Bladder microvascular endothelial cell (primary cell): ENCODE data around the gene TRIM13. TPM values are rescaled to one million over a fixed set of nuclear protein-coding genes. Genes with fewer than 3 reads are reported as not detected.

Experiments
- total RNA-seq: library from RNA; depleted of rRNA; stranded (reverse); fragments of >200 nt; gene quantifications from 2 replicates; pipeline ENCODE4 v1.2.3, GENCODE V29; 2014

The TRIM13 gene, protein sequence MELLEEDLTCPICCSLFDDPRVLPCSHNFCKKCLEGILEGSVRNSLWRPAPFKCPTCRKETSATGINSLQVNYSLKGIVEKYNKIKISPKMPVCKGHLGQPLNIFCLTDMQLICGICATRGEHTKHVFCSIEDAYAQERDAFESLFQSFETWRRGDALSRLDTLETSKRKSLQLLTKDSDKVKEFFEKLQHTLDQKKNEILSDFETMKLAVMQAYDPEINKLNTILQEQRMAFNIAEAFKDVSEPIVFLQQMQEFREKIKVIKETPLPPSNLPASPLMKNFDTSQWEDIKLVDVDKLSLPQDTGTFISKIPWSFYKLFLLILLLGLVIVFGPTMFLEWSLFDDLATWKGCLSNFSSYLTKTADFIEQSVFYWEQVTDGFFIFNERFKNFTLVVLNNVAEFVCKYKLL
- total RNA-seq: 17.3 and 36.3 TPM in 2 replicates

GRCh38 chr13:49996951-49997895, at the start of gene TRIM13:
Gene TRIM13, plus strand, starts transcription at chr13:49997042. Its CDS starts 14,899 bp downstream, at chr13:50011941.

DNA sequence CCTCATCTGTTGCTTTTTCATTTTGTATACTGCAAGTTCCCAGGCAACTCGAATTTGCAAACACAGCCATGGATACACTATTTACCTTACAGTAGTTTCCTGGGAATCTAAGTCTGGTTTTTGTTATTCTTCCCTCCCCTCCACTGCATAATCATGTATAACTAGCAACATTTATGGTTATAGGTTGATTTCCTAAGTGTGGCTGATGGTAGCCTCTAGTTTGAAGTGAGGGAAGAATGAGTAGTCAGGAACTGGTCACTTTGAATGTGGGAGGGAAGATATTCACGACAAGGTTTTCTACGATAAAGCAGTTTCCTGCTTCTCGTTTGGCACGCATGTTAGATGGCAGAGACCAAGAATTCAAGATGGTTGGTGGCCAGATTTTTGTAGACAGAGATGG, 18.4 kb downstream of the TRIM13 start, which contains the start of gene KCNRG:
TSS of gene KCNRG (plus strand) at position 187 of the 400 bp plus-strand sequence. CDS start at position 237, 50 bp downstream.

Other genes with a start within 250 kb of the TRIM13 start
- 25.6 and 50.3 TPM in 2 replicates for gene KPNA3, start 204.4 kb upstream of the TRIM13 start, total RNA-seq
- 3.6 and 5.0 TPM in 2 replicates for gene SPRYD7, start 60.7 kb upstream of the TRIM13 start, total RNA-seq
- gene KCNRG, start 18.4 kb downstream of the TRIM13 start, total RNA-seq: 4.9 and 11.6 TPM in 2 replicates